IMR-90 (cell line): ENCODE measurements around the gene MAML2. TPM values are rescaled to one million over a fixed set of nuclear protein-coding genes. Genes with fewer than 3 reads are reported as not detected.

ENCODE experiments used
- ATAC-seq: fragments of 200-7000 bp; cut with Tn5 transposase; 2 replicates; pipeline ENCODE4 v1.9.1; 2020; ENCODE audit warnings: low read depth, mild to moderate bottlenecking, moderate library complexity
- BruUV-seq: library from RNA; stranded (reverse); fragments of 400-500 nt; replicated peaks from 2 replicates; lab custom pipeline; 2021; lab: Mats Ljungman, UMichigan
- CTCF ChIA-PET: fragments of 300-600 bp; formaldehyde crosslinking; extraction: SDS; loops from one replicate; lab custom pipeline; 2021; ENCODE audit warnings: antibody characterized with exemption; lab: Yijun Ruan, JAX
- POLR2A ChIA-PET: fragments of 300-600 bp; sonication (Branson Sonifier 250); formaldehyde crosslinking; loops from one replicate; lab custom pipeline; 2022; ENCODE audit warnings: antibody characterized with exemption; ENCODE audit not compliant: unreplicated experiment; lab: Charles Lee
- DNase-seq: peaks from one replicate; pipeline ENCODE4 v3.0.0; 2013
- H2AFZ ChIP-seq: replicated peaks from 2 replicates; pipeline ENCODE3; 2013; ENCODE audit warnings: low read length, mild to moderate bottlenecking; ENCODE audit not compliant: poor library complexity
- H2AK5ac ChIP-seq: 2 replicates; pipeline ENCODE4 v1.6.1; 2013; ENCODE audit warnings: low read depth, low read length, inconsistent platforms
- H2AK9ac ChIP-seq: replicated peaks from 2 replicates; pipeline ENCODE3; 2013; ENCODE audit warnings: mild to moderate bottlenecking, low read depth, low read length, moderate library complexity; ENCODE audit not compliant: poor library complexity
- H2BK120ac ChIP-seq: 2 replicates; pipeline ENCODE4 v1.6.1; 2013; ENCODE audit warnings: low read depth, low read length, inconsistent platforms
- H2BK15ac ChIP-seq: 3 replicates; pipeline ENCODE4 v1.6.1; 2013; ENCODE audit warnings: low read depth, low read length, inconsistent platforms
- H2BK20ac ChIP-seq: 2 replicates; pipeline ENCODE4 v1.6.1; 2013; ENCODE audit warnings: low read depth, mild to moderate bottlenecking, inconsistent platforms, low read length, moderate library complexity
- H2BK5ac ChIP-seq: 2 replicates; pipeline ENCODE4 v1.6.1; 2013; ENCODE audit warnings: mild to moderate bottlenecking, low read depth, low read length, inconsistent platforms; ENCODE audit not compliant: poor library complexity, severe bottlenecking
- H3K14ac ChIP-seq: replicated peaks from 2 replicates; pipeline ENCODE4 v1.6.1; 2013; ENCODE audit warnings: low read depth, low read length, inconsistent platforms
- H3K18ac ChIP-seq: 2 replicates; pipeline ENCODE4 v1.6.1; 2013; ENCODE audit warnings: low read depth, low read length, control low read depth
- H3K23ac ChIP-seq: 2 replicates; pipeline ENCODE4 v1.6.1; 2013; ENCODE audit warnings: low read depth, low read length, inconsistent platforms
- H3K27ac ChIP-seq: 2 replicates; pipeline ENCODE4 v1.5.1; 2013; ENCODE audit warnings: mild to moderate bottlenecking, control low read depth, low read length; ENCODE audit not compliant: insufficient read depth
- H3K27me3 ChIP-seq: 2 replicates; pipeline ENCODE4 v1.6.1; 2013; ENCODE audit warnings: low read length; ENCODE audit not compliant: control insufficient read depth, insufficient read depth
- H3K36me3 ChIP-seq: 2 replicates; pipeline ENCODE4 v1.6.1; 2013; ENCODE audit warnings: low read length, mixed read lengths; ENCODE audit not compliant: control insufficient read depth, insufficient read depth
- H3K4ac ChIP-seq: 2 replicates; pipeline ENCODE4 v1.6.1; 2013; ENCODE audit warnings: low read depth, low read length, inconsistent platforms
- H3K4me1 ChIP-seq: 2 replicates; pipeline ENCODE4 v1.6.1; 2013; ENCODE audit warnings: low read length, mixed read lengths; ENCODE audit not compliant: control insufficient read depth, insufficient read depth
- H3K4me2 ChIP-seq: 2 replicates; pipeline ENCODE4 v1.6.1; 2013; ENCODE audit warnings: low read depth, mild to moderate bottlenecking, control low read depth, low read length, moderate library complexity
- H3K4me3 ChIP-seq: 2 replicates; pipeline ENCODE4 v1.5.1; 2013; ENCODE audit warnings: low read depth, mild to moderate bottlenecking, control low read depth, low read length, moderate library complexity; ENCODE audit not compliant: insufficient read depth
- H3K56ac ChIP-seq: 2 replicates; pipeline ENCODE4 v1.6.1; 2013; ENCODE audit warnings: low read length, inconsistent platforms; ENCODE audit not compliant: insufficient read depth; ENCODE audit errors: extremely low read depth
- H3K79me1 ChIP-seq, 2 experiments: 2 replicates each; pipeline ENCODE4 v1.6.1; 2013; ENCODE audit warnings: low read length in 2 of 2, inconsistent platforms in 1 of 2, low read depth in 1 of 2
- H3K9ac ChIP-seq: 2 replicates; pipeline ENCODE4 v1.6.1; 2013; ENCODE audit warnings: low read depth, low read length, control low read depth
- H3K9me1 ChIP-seq: 2 replicates; pipeline ENCODE4 v1.6.1; 2013; ENCODE audit warnings: low read length, inconsistent platforms; ENCODE audit not compliant: insufficient read depth
- H3K9me3 ChIP-seq: 2 replicates; pipeline ENCODE4 v1.6.1; 2013; ENCODE audit warnings: low read length; ENCODE audit not compliant: control insufficient read depth, insufficient read depth
- H4K20me1 ChIP-seq: 2 replicates; pipeline ENCODE4 v1.6.1; 2013; ENCODE audit warnings: low read length, inconsistent platforms; ENCODE audit not compliant: insufficient read depth
- H4K5ac ChIP-seq: 2 replicates; pipeline ENCODE4 v1.6.1; 2013; ENCODE audit warnings: mild to moderate bottlenecking, low read depth, low read length, control low read depth
- H4K8ac ChIP-seq, 2 experiments: 2 replicates each; pipeline ENCODE4 v1.6.1; 2013; ENCODE audit warnings: low read depth in 2 of 2, low read length in 2 of 2, control low read depth in 1 of 2, inconsistent platforms in 1 of 2
- H4K91ac ChIP-seq: 2 replicates; pipeline ENCODE4 v1.6.1; 2013; ENCODE audit warnings: low read depth, low read length, inconsistent platforms; ENCODE audit not compliant: insufficient read depth
- BHLHE40 ChIP-seq: fragments of 150-350 bp; IDR thresholded peaks from 2 replicates; pipeline ENCODE4 v1.6.1; 2016; ENCODE audit warnings: mild to moderate bottlenecking, low read depth, low read length
- CEBPB ChIP-seq: IDR thresholded peaks from 2 replicates; pipeline ENCODE4 v1.6.1; 2012; ENCODE audit warnings: low read depth, low read length, improper control_type of control experiment
- CHD1 ChIP-seq: IDR thresholded peaks from 2 replicates; pipeline ENCODE4 v1.6.1; 2012; ENCODE audit warnings: low read depth, low read length, improper control_type of control experiment
- FOS ChIP-seq: fragments of 150-350 bp; IDR thresholded peaks from 2 replicates; pipeline ENCODE4 v1.6.1; 2016; ENCODE audit warnings: low read depth, low read length
- MAFK ChIP-seq: IDR thresholded peaks from 2 replicates; pipeline ENCODE4 v1.6.1; 2012; ENCODE audit warnings: low read depth, low read length, improper control_type of control experiment
- MAZ ChIP-seq: IDR thresholded peaks from 2 replicates; pipeline ENCODE4 v1.6.1; 2012; ENCODE audit warnings: low read depth, mild to moderate bottlenecking, low read length, improper control_type of control experiment, moderate library complexity, borderline replicate concordance
- MXI1 ChIP-seq: IDR thresholded peaks from 2 replicates; pipeline ENCODE4 v1.6.1; 2012; ENCODE audit warnings: low read depth, mild to moderate bottlenecking, low read length, moderate library complexity, borderline replicate concordance
- NFE2L2 ChIP-seq: fragments of 150-350 bp; IDR thresholded peaks from 2 replicates; pipeline ENCODE4 v1.6.1; 2016; ENCODE audit warnings: low read depth, mild to moderate bottlenecking, low read length
- POLR2A ChIP-seq: IDR thresholded peaks from 2 replicates; pipeline ENCODE4 v1.6.1; 2012; ENCODE audit warnings: mild to moderate bottlenecking, low read depth, low read length
- RAD21 ChIP-seq: IDR thresholded peaks from 2 replicates; pipeline ENCODE4 v1.6.1; 2012; ENCODE audit warnings: low read length, improper control_type of control experiment
- RCOR1 ChIP-seq: IDR thresholded peaks from 2 replicates; pipeline ENCODE4 v1.6.1; 2012; ENCODE audit warnings: mild to moderate bottlenecking, low read length, improper control_type of control experiment; ENCODE audit not compliant: insufficient replicate concordance
- RFX5 ChIP-seq: IDR thresholded peaks from 2 replicates; pipeline ENCODE4 v1.8.0; 2012; ENCODE audit warnings: low read depth, mild to moderate bottlenecking, low read length, moderate library complexity
- SMC3 ChIP-seq: fragments of 150-350 bp; IDR thresholded peaks from 2 replicates; pipeline ENCODE4 v1.6.1; 2016; ENCODE audit warnings: low read depth, mild to moderate bottlenecking, antibody characterized with exemption, low read length, moderate library complexity
- WGBS, 2 experiments: methylation state at CpG; one replicate each; pipeline versions ENCODE4 v1.1.5 to v1.1.7; 2013; ENCODE audit warnings: missing lambda C conversion rate in 2 of 2; ENCODE audit not compliant: insufficient read length in 1 of 2; ENCODE audit errors: extremely low coverage in 2 of 2; 5-methylcytosine and 5-hydroxymethylcytosine counted together
- dilution Hi-C: fragments of 300-500 bp; cut with HindIII; formaldehyde crosslinking; loops from one replicate; pipeline ENCODE4 v1.14.3; 2018; ENCODE audit warnings: low sequenced_read_pairs; ENCODE audit not compliant: unreplicated experiment
- in situ Hi-C: fragments of 300-500 bp; cut with MboI; formaldehyde crosslinking; loops from 3 replicates; pipeline ENCODE4 v1.14.3; 2019; ENCODE audit warnings: low sequenced_read_pairs, inconsistent platforms, mixed read lengths
- intact Hi-C: fragments of 100-400 bp; cut with micrococcal nuclease; formaldehyde crosslinking; loops from 2 replicates; pipeline ENCODE4 v1.10.0; 2022
- polyA plus RNA-seq, 3 experiments: library from polyadenylated mRNA; depleted of rRNA; stranded (reverse); fragments of >200 nt; gene quantifications; 2 replicates each; pipeline ENCODE4 v1.2.3, GENCODE V29; 2012; ENCODE audit warnings: low replicate concordance in 1 of 3
- total RNA-seq: library from RNA; depleted of rRNA; stranded (reverse); fragments of >200 nt; gene quantifications from 2 replicates; pipeline ENCODE4 v1.2.3, GENCODE V29; 2012
- TF ChIP-seq, protein P1 (sequence below): fragments of 150-350 bp; IDR thresholded peaks from 2 replicates; pipeline ENCODE4 v1.6.1; 2016; ENCODE audit warnings: low read depth, mild to moderate bottlenecking, low read length, moderate library complexity, borderline replicate concordance
- TF ChIP-seq, protein P2 (sequence below): fragments of 150-350 bp; IDR thresholded peaks from 2 replicates; pipeline ENCODE4 v1.6.1; 2017; ENCODE audit warnings: mild to moderate bottlenecking, antibody characterized with exemption, low read length, low read depth
- TF ChIP-seq, protein P3 (sequence below): conservative IDR thresholded peaks from 2 replicates; pipeline ENCODE4 v1.5.1; 2012; ENCODE audit warnings: mild to moderate bottlenecking, low read depth, low read length, improper control_type of control experiment

The MAML2 gene
- total and polyA plus RNA-seq, 2 of the 4 experiments (the other 2 are of a cell fraction): 15.0 to 19.5 TPM

DNA sequence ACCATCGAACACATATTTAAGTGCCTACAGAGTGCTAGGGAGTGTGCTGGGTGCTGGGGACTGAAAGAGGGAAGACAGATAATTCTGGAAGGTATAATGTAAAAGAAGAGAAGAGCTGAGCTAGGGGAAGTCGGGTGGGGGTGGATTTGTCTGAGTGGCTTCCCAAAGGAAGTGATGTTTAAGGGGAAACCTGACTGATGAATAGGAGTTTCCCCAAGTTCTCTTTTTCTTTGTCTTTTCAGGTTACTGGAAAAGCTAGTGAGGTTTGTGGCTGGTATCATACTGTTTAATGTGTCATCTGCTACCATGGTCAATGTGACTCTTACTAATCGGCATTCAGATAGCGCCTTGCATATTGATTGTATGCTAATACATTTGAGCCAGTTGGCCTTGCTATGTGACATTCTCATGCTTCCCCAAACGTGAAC, 267.4 kb downstream of the MAML2 start:
- no peak overlapping the region for H3K56ac ChIP-seq
- no peak overlapping the region for H3K23ac ChIP-seq
- no peaks in the 10 kb centered on the region for H3K9me3 ChIP-seq
- no peaks in the 10 kb centered on the region for H4K20me1 ChIP-seq
- H3K4ac ChIP-seq: no peak overlapping the region
- peaks cover 2% of the 10 kb centered on the region; the same call in 1 of the 2 replicates for H3K9me1 ChIP-seq
- no TSS peak for BruUV-seq
- WGBS, 2 experiments: 94% methylated on average over 3 of the region's 5 CpGs; no CpG with 5 or more reads in 1 of the 2 experiments
- no peaks in the 10 kb centered on the region; the same call in 1 of the 2 replicates for H3K4me1 ChIP-seq
- dilution Hi-C loops: no loop called here
- H3K14ac ChIP-seq: 0 out of 2 replicates have a peak overlapping the region, but pooled peaks have one; percentile 12
- in situ Hi-C loops: no loop called here
- H4K91ac ChIP-seq: no peak overlapping the region
- H3K18ac ChIP-seq: no peak overlapping the region
- peak; percentile 23 for DNase-seq
- no peak overlapping the region for H3K9ac ChIP-seq
- H3K4me3 ChIP-seq: no peak overlapping the region
- no peak overlapping the region for H3K4me2 ChIP-seq
- H3K27me3 ChIP-seq: no peaks in the 10 kb centered on the region
- H2AK9ac ChIP-seq: no peak overlapping the region
- H2BK120ac ChIP-seq: no peak overlapping the region
- H2BK15ac ChIP-seq: no peak overlapping the region
- H4K8ac ChIP-seq: no peak overlapping the region
- no peak overlapping the region for H2AK5ac ChIP-seq
- ChIA-PET CTCF (interaction anchor here (1.2 kb wide), 1 partner anchor 268 kb away, joined by 3 read pairs; the partner anchor contains the start of gene MAML2), POLR2A (no interaction called here)
- intact Hi-C loops: no loop called here
- no peak overlapping the region for H2BK5ac ChIP-seq
- H2BK20ac ChIP-seq: no peak overlapping the region
- peaks cover 6% of the 10 kb centered on the region for H3K36me3 ChIP-seq
- H3K79me1 ChIP-seq: peaks cover 42 to 47% of the 10 kb centered on the region in 2 experiments
- H3K27ac ChIP-seq: no peak overlapping the region
- TF ChIP-seq, protein P1, sequence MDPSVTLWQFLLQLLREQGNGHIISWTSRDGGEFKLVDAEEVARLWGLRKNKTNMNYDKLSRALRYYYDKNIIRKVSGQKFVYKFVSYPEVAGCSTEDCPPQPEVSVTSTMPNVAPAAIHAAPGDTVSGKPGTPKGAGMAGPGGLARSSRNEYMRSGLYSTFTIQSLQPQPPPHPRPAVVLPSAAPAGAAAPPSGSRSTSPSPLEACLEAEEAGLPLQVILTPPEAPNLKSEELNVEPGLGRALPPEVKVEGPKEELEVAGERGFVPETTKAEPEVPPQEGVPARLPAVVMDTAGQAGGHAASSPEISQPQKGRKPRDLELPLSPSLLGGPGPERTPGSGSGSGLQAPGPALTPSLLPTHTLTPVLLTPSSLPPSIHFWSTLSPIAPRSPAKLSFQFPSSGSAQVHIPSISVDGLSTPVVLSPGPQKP: no peak
- TF ChIP-seq FOS (no peak), NFE2L2 (no peak), SMC3 (no peak), RFX5 (no peak), POLR2A (no peak), MAZ (no peak), RCOR1 (no peak), CEBPB (no peak), BHLHE40 (no peak), MAFK (no peak), CHD1 (no peak), RAD21 (no peak), MXI1 (no peak)
- TF ChIP-seq, protein P2, sequence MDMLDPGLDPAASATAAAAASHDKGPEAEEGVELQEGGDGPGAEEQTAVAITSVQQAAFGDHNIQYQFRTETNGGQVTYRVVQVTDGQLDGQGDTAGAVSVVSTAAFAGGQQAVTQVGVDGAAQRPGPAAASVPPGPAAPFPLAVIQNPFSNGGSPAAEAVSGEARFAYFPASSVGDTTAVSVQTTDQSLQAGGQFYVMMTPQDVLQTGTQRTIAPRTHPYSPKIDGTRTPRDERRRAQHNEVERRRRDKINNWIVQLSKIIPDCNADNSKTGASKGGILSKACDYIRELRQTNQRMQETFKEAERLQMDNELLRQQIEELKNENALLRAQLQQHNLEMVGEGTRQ: no peak
- TF ChIP-seq, protein P3, sequence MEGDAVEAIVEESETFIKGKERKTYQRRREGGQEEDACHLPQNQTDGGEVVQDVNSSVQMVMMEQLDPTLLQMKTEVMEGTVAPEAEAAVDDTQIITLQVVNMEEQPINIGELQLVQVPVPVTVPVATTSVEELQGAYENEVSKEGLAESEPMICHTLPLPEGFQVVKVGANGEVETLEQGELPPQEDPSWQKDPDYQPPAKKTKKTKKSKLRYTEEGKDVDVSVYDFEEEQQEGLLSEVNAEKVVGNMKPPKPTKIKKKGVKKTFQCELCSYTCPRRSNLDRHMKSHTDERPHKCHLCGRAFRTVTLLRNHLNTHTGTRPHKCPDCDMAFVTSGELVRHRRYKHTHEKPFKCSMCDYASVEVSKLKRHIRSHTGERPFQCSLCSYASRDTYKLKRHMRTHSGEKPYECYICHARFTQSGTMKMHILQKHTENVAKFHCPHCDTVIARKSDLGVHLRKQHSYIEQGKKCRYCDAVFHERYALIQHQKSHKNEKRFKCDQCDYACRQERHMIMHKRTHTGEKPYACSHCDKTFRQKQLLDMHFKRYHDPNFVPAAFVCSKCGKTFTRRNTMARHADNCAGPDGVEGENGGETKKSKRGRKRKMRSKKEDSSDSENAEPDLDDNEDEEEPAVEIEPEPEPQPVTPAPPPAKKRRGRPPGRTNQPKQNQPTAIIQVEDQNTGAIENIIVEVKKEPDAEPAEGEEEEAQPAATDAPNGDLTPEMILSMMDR: no peak
- no peak overlapping the region for H2AFZ ChIP-seq
- ATAC-seq: no peak
- H4K5ac ChIP-seq: no peak overlapping the region
